Measurements from ENCODE around the gene CABP1.
A peak's percentile ranks its signal among the peaks of the same experiment; 100 is the strongest.

CABP1 gene

DNA sequence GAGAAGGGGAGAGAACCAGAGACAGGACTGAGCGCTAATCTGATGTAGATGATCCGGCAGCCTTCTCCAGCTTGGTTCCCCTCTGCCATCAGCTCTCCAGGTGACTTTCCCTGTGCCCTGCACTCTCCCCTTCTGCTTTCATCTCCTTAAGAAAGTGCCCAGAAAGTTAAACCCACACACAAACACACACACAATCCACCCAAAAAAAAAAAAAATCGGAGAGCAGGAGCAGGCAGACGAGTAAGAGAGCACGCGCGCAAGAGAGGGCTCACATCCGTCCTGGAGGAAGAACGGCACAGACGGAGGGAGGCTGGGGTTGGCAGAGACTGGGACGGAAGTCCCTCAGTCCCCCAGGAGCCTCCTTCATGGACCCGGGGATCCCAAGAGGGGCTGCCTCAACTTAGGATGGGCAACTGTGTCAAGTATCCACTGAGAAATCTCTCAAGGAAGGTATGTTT is 9.8 kb downstream of the CABP1 start:
- DNase-seq: no peak
- peaks cover 16% of the 10 kb centered on the region for H3K4me1 Mint-ChIP-seq
- no peak for ATAC-seq
- peaks cover 51% of the 10 kb centered on the region for H3K27me3 Mint-ChIP-seq
- no peak overlapping the region for H3K27ac Mint-ChIP-seq
- no peaks in the 10 kb centered on the region for H3K9me3 Mint-ChIP-seq
- no peak overlapping the region for H3K4me3 Mint-ChIP-seq
- H3K36me3 Mint-ChIP-seq (ENCODE audit: low read depth): no peaks in the 10 kb centered on the region

DNA sequence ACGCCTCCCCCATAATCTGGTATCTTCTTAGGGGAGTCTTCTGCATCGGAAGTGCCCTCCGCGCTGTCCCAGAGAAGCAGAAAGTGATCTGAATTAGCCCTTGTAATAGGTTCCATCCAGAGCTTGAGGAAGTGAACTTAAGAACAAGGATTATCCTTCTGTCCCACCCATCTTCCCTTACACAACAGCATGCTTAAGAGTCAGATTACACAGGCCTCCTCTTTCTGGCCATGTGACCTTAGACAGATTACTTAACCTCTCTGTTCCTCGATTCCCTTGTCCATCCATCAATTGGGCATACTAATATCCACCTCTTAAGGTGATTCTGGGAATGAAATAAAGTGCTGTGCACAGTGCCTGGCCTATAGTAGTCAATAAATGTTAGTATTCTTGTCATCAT is 11.4 kb downstream of the CABP1 start:
- ATAC-seq (no peak), DNase-seq (no peak)
- Mint-ChIP-seq H3K27ac (no peak overlapping the region), H3K4me1 (peaks cover 15% of the 10 kb centered on the region), H3K27me3 (peaks cover 37% of the 10 kb centered on the region), H3K36me3 (ENCODE audit: low read depth) (no peaks in the 10 kb centered on the region), H3K4me3 (no peak overlapping the region), H3K9me3 (no peaks in the 10 kb centered on the region)

DNA sequence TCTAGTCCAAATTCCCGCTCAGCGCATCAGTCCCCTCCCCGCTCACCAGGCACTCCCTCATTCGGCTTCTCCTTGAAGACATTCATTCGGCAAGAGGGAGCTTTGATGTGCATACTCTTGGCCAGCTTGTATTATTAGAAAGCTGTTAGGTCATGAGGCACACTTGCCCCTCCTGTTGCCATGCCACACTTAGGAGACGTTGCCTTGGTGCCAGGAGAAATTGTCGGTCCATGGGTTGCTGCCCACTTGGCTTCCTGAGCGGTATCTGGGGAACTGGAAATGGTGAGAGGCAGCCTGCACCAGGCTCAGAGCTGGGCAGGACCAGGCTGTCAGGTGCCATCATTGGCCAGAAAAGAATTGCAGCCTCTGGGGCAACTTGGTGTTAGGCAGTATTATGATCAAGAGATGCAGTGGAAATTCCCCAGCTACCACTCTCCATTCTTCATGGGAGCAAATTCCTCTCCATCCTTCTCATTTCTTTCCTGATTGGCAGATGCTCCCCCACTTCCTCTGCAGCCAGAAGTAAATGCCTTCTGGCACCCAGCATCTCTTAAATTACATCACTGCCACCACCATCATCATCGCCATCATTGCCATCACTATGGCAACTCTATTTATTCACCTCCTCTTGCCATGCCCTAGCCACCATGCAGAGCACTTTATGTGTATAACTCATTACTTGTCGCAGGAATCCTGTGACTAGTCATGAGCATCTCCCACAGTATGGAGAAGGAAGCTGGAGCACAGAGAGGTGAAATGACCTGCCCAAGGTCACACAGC is 12.4 kb downstream of the CABP1 start:
- Mint-ChIP-seq H3K4me1 (peaks cover 11% of the 10 kb centered on the region), H3K27ac (no peak overlapping the region), H3K4me3 (no peak overlapping the region), H3K9me3 (no peaks in the 10 kb centered on the region), H3K27me3 (peaks cover 34% of the 10 kb centered on the region), H3K36me3 (ENCODE audit: low read depth) (no peaks in the 10 kb centered on the region)
- DNase-seq (no peak), ATAC-seq (no peak)

DNA sequence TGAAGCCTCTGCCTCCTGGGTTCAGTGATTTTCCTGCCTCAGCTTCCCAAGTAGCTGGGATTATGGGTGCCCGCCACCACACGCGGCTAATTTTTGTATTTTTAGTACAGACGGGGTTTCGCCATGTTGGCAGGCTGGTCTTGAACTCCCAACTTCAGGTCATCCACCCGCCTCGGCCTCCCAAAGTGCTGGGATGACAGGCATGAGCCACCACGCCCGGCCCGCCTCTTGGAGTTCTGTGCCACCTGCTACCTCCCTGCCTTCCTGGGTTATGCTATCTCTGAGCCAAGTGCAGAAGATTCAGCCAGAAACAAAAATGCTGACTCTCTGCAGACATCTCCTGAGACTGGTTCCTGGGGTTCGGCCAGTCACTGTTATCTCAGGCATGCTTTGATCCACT is 13.2 kb downstream of the CABP1 start:
- H3K27me3 Mint-ChIP-seq: peaks cover 31% of the 10 kb centered on the region
- no peak overlapping the region for H3K27ac Mint-ChIP-seq
- H3K4me3 Mint-ChIP-seq: no peak overlapping the region
- H3K9me3 Mint-ChIP-seq: no peaks in the 10 kb centered on the region
- H3K4me1 Mint-ChIP-seq: peaks cover 9% of the 10 kb centered on the region
- ATAC-seq (no peak), DNase-seq (no peak)
- H3K36me3 Mint-ChIP-seq (ENCODE audit: low read depth): no peaks in the 10 kb centered on the region

DNA sequence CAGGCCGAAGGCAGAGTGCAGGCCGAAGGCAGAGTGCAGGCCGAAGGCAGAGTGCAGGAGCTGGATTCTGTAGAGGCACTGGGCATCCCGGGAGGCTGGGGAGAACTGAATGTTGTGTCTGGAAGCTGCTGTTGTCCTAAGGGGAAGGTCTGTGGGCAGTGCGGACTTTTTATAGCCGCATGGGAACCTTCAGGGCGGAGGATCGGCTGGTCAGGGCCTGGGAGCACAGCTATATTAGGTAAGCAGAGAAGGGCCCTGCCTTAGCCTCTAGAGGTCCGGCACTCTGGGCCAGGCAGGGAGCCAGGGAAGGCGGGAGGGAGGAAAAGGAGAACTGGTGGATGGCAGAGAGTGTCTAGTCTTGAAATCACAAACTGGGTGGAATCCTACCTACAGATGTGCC is 14.2 kb downstream of the CABP1 start:
- no peak for DNase-seq
- H3K27me3 Mint-ChIP-seq: peaks cover 28% of the 10 kb centered on the region
- no peaks in the 10 kb centered on the region for H3K36me3 Mint-ChIP-seq (ENCODE audit: low read depth)
- ATAC-seq: no peak
- no peak overlapping the region for H3K27ac Mint-ChIP-seq
- H3K9me3 Mint-ChIP-seq: no peaks in the 10 kb centered on the region
- no peak overlapping the region for H3K4me3 Mint-ChIP-seq
- no peaks in the 10 kb centered on the region for H3K4me1 Mint-ChIP-seq

DNA sequence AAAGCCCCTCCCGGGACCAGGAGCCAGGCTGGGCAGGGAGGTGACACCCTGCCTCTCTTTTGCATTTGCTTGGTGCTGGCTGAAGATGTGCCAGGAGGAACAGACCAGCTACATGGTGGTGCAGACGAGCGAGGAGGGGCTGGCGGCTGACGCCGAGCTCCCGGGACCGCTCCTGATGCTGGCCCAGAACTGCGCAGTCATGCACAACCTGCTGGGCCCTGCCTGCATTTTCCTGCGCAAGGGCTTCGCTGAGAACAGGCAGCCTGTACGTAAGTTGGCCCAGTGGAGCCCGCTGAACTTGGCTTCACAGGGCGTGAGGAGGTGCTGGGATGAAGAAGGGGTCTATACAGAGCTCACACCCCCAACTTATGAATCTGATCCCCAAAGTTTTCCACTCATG is 15.6 kb downstream of the CABP1 start:
- DNase-seq: no peak
- H3K4me3 Mint-ChIP-seq: no peak overlapping the region
- peaks cover 18% of the 10 kb centered on the region for H3K27me3 Mint-ChIP-seq
- no peaks in the 10 kb centered on the region for H3K9me3 Mint-ChIP-seq
- H3K27ac Mint-ChIP-seq: no peak overlapping the region
- no peaks in the 10 kb centered on the region for H3K4me1 Mint-ChIP-seq
- H3K36me3 Mint-ChIP-seq (ENCODE audit: low read depth): no peaks in the 10 kb centered on the region
- no peak for ATAC-seq

DNA sequence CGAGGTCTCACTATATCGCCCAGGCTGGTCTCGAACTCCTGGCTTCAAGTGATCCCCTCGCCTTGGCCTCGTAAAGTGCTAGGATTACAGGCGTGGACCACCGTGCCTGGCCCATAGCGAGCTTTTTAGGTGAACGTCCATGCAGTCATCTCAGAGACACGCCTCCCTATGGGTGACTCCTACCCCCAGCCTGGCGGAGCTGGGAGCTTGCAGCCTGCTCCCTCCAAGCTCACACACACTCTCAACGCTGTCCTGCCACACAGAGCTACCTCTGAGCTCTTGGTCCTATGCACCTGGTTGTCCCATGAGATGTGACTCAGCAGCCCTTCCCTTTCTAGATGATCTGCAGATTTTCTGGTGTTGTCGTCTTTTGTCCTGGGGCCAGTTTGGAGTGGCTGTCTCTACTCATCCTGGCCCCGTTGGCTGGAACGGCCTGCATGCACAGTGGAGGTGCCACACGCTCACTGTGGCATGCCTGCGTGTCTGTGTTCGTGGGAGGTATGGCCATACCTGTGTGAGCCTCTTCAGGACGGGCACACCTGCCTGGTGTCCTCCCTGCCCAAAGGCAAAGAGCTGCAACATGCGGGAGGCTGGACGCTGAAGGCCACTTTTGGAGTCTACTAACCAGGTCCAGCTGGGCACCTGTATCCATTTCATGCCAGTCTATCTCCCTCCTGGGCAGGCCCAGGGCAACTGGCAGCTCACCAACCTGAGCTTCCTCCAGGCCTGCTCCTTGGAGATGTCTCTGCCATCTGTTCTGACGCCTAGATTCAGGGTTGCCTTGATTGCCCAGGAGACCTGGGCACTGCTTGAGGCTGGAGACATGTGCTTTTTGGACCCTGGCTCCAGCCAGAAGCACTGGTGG is 18.1 kb downstream of the CABP1 start:
- Mint-ChIP-seq H3K9me3 (no peaks in the 10 kb centered on the region), H3K4me3 (no peak overlapping the region), H3K4me1 (no peaks in the 10 kb centered on the region), H3K36me3 (ENCODE audit: low read depth) (no peaks in the 10 kb centered on the region), H3K27ac (no peak overlapping the region), H3K27me3 (peaks cover 5% of the 10 kb centered on the region)
- ATAC-seq (no peak), DNase-seq (no peak)

DNA sequence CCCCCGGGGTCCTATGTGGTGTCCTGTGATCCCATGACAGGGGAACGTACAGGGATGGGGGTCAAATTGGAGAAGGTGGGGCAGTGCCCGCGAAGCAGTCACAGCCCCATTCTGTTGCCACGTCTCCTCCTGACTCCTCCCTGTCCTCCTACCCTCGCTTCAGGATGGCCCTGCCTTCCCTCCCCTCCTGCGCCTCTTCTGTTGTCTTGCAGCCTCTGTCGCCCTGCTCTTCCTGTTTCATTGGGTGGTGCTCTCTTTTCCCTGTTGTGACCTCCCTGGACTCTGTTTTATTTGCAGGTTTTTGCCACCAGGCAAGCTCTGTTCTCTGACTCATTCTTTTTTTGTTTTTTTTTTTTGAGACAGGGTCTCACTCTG is 18.7 kb downstream of the CABP1 start:
- Mint-ChIP-seq H3K9me3 (no peaks in the 10 kb centered on the region), H3K36me3 (ENCODE audit: low read depth) (no peaks in the 10 kb centered on the region), H3K4me3 (no peak overlapping the region), H3K27ac (no peak overlapping the region), H3K4me1 (no peaks in the 10 kb centered on the region), H3K27me3 (peaks cover 5% of the 10 kb centered on the region)
- no peak for ATAC-seq
- no peak for DNase-seq

DNA sequence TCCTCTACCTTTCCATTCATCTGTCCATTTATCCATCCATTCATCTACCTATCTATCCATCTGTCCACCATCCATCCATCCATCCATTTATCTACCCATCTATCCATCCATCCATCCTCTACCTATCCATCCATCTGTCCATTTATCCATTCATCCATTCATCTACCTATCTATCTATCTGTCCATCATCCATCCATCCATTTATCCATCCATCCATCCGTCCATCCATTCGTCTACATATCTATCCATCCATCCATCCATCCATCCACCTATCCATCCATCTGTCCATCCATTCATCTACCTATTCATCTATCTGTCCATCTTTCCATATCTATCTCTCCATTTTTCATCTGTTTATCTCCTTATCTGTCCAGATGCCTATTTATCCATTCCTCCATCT is 21.0 kb downstream of the CABP1 start:
- Mint-ChIP-seq H3K27me3 (peaks cover 5% of the 10 kb centered on the region), H3K27ac (no peak overlapping the region), H3K36me3 (ENCODE audit: low read depth) (no peaks in the 10 kb centered on the region), H3K4me3 (no peak overlapping the region), H3K4me1 (no peaks in the 10 kb centered on the region), H3K9me3 (no peaks in the 10 kb centered on the region)
- no peak for DNase-seq
- ATAC-seq: no peak

DNA sequence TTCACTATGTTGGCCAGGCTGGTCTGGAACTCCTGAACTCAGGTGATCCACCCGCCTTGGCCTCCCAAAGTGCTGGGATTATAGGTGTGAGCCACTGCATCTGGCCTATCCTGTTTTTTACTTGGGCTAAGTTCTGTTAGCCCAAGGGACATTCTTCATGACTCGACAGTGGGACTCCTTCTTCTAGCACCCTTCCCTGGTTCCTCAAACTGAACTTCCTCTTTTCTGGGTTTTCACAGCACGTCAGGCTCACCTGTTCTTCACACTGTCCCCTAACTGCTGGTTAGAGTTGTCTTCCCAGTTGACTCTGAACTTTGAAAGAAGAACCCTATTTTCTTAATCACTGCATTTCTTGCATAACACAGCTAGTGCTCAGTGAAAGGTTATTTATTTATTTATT is 22.5 kb downstream of the CABP1 start:
- ATAC-seq: no peak
- Mint-ChIP-seq H3K27ac (no peak overlapping the region), H3K4me3 (no peak overlapping the region)

DNA sequence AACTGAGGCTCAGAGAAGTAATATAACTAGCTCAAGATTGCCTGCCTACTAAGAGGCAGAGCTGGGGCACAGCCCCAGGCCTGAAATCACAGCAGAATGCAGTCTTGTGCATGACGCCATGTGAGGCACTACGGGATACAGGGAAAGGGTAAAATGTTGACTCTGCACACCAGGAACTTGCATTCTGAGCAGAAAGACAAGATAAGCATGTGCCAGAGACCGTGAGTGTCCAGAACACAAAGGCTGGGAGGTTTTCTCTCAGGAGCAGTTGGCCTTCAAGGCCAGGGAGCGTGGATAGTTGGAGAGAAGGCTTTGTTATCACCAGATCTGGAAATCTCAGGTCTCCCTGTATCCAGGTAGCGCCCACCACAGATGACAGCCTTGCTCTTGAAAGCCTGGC is 23.3 kb downstream of the CABP1 start:
- Mint-ChIP-seq H3K27ac (no peak overlapping the region), H3K4me3 (no peak overlapping the region), H3K27me3 (peaks cover 5% of the 10 kb centered on the region), H3K4me1 (no peaks in the 10 kb centered on the region), H3K36me3 (ENCODE audit: low read depth) (no peaks in the 10 kb centered on the region), H3K9me3 (no peaks in the 10 kb centered on the region)
- DNase-seq: no peak
- ATAC-seq: no peak

More for the DNA sequence above, 22.5 kb downstream of the CABP1 start:
- H3K27me3 Mint-ChIP-seq: peaks cover 5% of the 10 kb centered on the region
- no peaks in the 10 kb centered on the region for H3K4me1 Mint-ChIP-seq
- H3K36me3 Mint-ChIP-seq (ENCODE audit: low read depth): no peaks in the 10 kb centered on the region
- no peak for DNase-seq
- H3K9me3 Mint-ChIP-seq: no peaks in the 10 kb centered on the region

DNA sequence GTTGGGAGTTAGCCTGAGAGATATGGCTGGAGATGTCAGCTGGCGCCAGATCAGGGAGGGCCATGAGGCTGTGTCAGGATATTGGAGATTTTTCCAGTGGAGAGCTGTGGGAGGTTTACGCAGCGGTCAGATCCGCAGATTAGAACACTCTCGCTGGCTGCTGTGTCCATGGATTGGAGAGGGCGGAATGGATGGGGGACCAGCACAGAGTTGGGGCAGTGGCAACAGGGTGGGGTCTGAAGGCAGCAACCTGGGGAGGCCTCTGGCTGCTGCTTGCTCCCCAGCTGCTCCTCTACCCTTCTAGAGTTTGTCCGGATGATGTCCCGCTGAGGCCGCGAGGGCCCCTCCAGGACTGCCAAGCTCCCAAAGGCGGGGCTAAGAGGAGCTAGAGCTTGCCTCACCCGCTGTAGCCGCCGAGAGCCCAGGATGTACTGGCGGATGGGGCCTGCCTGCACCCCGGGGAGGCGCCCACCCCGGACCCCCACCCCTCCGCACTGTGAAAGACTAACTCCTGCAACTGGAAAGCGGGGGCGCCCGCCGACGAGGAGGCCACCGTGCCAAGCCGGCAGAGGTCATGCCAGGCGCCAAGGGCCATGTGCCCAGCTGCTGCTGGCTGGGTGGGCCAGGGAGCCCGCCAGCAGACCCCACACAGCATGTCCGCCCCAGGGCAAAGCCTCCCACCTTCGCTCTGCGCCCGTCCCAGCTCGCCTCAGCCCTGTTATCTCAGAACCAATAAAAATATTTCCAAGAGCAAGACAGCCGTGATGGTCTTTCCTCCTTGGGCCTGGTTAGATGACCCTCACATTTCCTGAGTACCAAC is 26.4 kb downstream of the CABP1 start:
- H3K4me1 Mint-ChIP-seq: peaks cover 1% of the 10 kb centered on the region
- no peak overlapping the region for H3K4me3 Mint-ChIP-seq
- H3K9me3 Mint-ChIP-seq: no peaks in the 10 kb centered on the region
- H3K27ac Mint-ChIP-seq: peak overlapping the region; percentile 12
- H3K27me3 Mint-ChIP-seq: no peaks in the 10 kb centered on the region
- ATAC-seq (no peak), DNase-seq (no peak)
- H3K36me3 Mint-ChIP-seq (ENCODE audit: low read depth): no peaks in the 10 kb centered on the region

DNA sequence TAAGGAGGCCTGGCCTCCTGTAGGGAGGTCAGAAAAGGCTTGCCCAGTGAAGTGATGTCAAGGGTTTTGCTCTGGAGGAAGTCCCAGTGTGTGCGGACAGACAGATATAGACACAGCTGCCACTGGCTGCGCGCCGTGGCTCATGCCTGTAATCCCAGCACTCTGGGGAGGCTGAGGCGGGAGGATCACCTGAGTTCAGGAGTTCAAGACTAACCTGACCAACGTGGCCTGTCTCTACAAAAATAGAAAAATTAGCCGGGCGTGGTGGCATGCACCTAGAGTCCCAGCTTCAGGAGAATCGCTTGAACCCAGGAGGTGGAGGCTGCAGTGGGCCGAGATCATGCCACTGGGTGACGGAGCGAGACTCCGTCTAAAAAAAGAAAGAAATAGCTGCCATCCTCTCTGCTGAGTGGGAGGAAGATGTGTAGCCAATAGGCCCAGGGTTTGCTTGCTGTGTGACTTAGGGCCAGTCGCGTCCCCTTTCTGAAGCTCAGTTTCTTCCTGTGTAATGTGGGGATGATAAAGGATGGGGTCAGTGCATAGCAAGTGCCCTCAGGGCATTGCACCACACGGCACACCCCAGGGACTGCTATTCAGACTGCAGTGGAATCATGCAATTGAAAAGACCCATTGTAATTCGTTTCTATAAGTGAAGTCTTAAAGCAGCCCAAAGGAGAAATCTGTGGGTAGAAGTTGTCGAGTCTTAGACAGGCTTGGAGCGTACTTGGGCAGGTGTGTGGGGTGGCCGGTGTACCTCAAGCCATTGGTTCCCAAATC is 27.9 kb downstream of the CABP1 start:
- Mint-ChIP-seq H3K27ac (no peak overlapping the region), H3K27me3 (no peaks in the 10 kb centered on the region), H3K4me3 (no peak overlapping the region)

More for the DNA sequence above, 27.9 kb downstream of the CABP1 start:
- H3K4me1 Mint-ChIP-seq: peaks cover 1% of the 10 kb centered on the region
- no peaks in the 10 kb centered on the region for H3K36me3 Mint-ChIP-seq (ENCODE audit: low read depth)
- ATAC-seq (no peak), DNase-seq (no peak)
- H3K9me3 Mint-ChIP-seq: no peaks in the 10 kb centered on the region
